GM18951 (cell line): ENCODE data around the gene TRPM2.
"Not testable (repeated sequence)": the region's sequence is repeated elsewhere in the genome, so short reads cannot be mapped to it uniquely, and the experiment has no call there.

Experiments used
- POLR2A ChIP-seq: IDR thresholded peaks from 4 replicates; pipeline ENCODE4 v1.6.1; 2011; ENCODE audit warnings: mild to moderate bottlenecking; ENCODE audit not compliant: insufficient read length, insufficient read depth; ENCODE audit errors: extremely low read depth
- in situ Hi-C: fragments of 300-500 bp; cut with MboI; formaldehyde crosslinking; loops from one replicate; pipeline ENCODE4 v1.12.0; 2022; ENCODE audit warnings: low sequenced_read_pairs, mixed read lengths, inconsistent platforms; ENCODE audit not compliant: unreplicated experiment

TRPM2 gene

DNA sequence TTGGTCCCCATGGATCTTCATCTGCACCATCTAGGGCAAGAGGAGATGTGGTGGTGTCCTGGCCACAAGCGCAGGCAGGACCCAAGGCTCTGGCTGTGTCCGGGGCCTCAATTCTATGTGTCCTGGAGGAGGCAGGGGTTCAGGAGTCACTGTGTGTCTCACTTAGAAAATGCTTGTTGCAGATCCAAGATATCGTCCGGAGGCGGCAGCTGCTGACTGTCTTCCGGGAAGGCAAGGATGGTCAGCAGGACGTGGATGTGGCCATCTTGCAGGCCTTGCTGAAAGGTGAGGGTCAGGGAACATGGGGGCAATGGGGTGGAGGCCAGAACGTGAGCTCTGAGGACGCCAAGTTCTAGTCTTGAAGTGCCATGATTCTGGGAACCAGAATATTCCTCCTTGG, 29.1 kb downstream of the TRPM2 start:
- TF ChIP-seq POLR2A: no peak
- in situ Hi-C loops: no loop called here

- no peak for TF ChIP-seq POLR2A
- in situ Hi-C loops: no loop called here
Observed at GRCh38 chr21:44383216-44383615, 29.8 kb downstream of the TRPM2 start.

DNA sequence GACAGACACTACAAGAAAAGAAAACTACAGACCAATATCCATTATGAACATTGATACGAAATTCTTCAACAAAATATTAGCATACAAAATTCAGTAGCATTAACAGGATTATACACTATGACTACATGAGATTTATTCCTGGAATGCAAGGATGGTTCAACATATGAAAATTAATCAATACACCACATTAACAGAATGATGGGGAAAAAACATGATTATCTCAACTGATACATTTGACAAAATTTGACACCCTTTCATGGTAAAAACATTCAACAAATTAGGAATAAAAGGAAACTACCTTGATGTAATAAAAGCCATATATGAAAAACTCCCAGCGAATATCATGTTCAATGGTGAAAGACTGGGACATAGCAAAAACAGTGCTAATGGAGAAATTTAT, 31.5 kb downstream of the TRPM2 start:
- no peak for TF ChIP-seq POLR2A
- in situ Hi-C loops: no loop called here

DNA sequence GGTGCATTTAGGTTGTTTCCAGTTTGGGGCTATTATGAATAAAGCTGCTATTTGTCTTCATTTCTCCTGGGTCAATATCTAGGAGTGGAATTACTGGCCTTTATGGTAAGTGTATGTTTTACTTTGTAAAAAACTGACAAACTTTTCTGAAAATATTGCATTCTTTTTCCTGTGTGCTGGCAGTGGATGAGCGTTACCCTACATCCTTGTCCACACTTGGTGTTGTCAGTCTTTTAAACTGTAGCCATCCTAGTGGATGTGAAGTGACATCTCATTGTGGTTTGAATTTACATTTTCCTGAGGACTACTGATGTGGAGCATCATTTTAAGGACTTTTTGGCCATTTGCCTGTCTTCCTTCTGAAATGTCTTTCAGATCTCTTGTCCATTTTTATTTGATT, 35.9 kb downstream of the TRPM2 start:
- in situ Hi-C loops: no loop called here
- no peak for TF ChIP-seq POLR2A

GRCh38 chr21:44390886-44391285, 37.5 kb downstream of the TRPM2 start:
- TF ChIP-seq POLR2A: no peak
- in situ Hi-C loops: no loop called here

- TF ChIP-seq POLR2A: no peak
- in situ Hi-C loops: no loop called here
Observed at GRCh38 chr21:44391345-44392091, 38.1 kb downstream of the TRPM2 start.

DNA sequence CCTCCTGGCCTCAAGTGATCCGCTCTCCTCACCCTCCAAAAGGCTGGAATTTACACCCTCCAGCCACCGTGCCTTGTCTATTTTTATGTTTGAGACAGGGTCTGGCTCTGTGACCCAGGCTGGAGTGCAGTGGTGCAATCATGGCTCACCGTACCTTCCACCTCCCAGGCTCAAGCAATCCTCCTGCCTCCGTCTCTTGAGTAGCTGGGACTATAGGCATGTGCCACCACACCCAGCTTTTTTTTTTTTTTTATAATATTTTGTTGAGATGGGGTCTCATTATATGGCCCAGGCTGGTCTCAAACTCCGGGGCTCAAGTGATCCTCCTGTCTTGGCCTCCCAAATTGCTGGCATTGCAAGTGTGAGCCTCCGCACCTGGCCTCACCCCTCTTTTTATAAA, 38.8 kb downstream of the TRPM2 start:
- in situ Hi-C loops: no loop called here
- no peak for TF ChIP-seq POLR2A

- in situ Hi-C loops: no loop called here
- TF ChIP-seq POLR2A: no peak
Observed at GRCh38 chr21:44392916-44393315, 39.5 kb downstream of the TRPM2 start.

DNA sequence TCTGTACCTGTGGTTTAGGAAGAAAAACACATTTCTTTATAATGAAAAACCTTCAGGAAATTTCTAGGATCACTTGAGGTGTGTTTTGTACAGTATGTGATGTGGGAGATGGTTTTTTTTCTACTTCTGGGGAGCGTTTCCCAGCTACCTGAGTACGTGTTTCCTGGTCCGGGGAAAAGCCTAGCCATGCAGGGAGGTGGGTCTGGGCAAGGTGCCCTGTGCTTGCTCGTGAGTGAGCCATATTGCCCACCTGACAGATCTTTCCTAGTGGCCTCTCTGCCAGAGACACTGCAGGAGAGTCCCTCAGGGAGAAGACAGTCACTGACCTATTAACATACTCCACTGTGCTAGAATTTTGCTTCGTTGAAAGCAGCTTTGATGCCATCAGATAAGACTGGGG, 41.3 kb downstream of the TRPM2 start:
- in situ Hi-C loops: no loop called here
- no peak for TF ChIP-seq POLR2A

- in situ Hi-C loops: no loop called here
- no peak for TF ChIP-seq POLR2A
Observed at GRCh38 chr21:44395260-44395659, 41.8 kb downstream of the TRPM2 start.

GRCh38 chr21:44396803-44397202, 43.4 kb downstream of the TRPM2 start:
- in situ Hi-C loops: not testable (repeated sequence)

- in situ Hi-C loops: no loop called here
Observed at GRCh38 chr21:44397431-44398031, 44.1 kb downstream of the TRPM2 start.

DNA sequence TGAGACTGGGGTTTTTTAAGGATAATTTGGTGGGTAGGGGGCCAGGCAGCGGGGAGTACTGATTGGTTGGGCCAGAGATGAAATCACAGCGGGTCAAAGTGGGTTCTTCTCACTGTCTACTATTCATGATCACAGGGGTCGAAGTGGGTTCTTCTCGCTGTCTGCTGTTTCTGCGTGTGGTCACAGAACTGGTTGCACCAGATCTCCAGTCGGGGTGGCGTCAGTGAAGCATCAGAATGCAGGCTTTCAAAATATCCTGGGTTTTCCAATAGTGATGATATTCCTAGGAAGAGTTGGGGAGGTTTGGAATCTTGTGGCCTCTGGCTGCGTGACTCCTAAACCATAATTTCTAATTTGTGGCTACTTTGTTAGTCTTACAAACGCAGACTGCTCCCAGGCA, 45.1 kb downstream of the TRPM2 start:
- no peak for TF ChIP-seq POLR2A

More at GRCh38 chr21:44397431-44398031, 44.1 kb downstream of the TRPM2 start:
- no peak for TF ChIP-seq POLR2A

DNA sequence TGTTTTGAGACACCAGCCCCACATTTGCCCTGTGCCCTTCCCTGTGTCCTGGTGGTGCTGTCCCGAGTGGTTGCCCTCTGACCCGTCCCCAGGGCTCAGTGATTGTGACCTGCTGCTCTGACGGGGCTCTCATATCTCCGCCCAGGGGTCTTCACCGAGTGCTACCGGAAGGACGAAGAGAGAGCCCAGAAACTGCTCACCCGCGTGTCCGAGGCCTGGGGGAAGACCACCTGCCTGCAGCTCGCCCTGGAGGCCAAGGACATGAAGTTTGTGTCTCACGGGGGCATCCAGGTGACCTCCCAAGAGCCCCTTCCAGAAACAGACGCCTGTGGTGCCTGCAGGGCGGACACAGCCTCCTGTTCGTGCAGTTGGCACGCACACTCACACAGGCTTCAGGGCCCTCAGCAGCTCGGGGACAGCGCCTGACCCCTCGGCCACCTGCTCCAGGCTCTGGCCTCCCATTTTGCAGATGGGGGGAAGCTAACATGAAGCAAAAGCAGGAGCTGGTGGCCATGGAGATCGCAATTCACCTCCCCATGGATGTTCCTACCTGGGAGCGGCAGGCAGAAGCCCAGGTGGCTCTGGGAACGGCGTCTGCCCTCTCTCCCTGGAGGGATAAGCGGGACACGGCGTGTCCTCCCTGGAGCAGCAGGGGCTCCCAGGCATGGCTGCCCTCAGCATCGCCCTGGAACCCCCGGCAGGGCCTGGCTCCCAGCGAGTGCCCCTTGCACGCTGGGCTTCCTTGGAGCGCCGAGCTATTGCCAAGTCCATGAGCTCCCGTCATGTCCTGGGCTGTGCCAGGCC, 45.9 kb downstream of the TRPM2 start:
- in situ Hi-C loops: no loop called here
- no peak for TF ChIP-seq POLR2A

More for the DNA sequence above, 45.1 kb downstream of the TRPM2 start:
- in situ Hi-C loops: no loop called here
